ENCODE measurements around the gene ONECUT3. TPM values are rescaled to one million over a fixed set of nuclear protein-coding genes. Genes with fewer than 3 reads are reported as not detected.

The ONECUT3 gene
- total RNA-seq, 1 donor from 2014 or later: 0.09 TPM

- Histone ChIP-seq H3K4me1 (no peaks in the 10 kb centered on the region), H3K4me3 (no peak overlapping the region), H2AFZ (replicated peaks) (no peak overlapping the region), H3K27ac (no peak overlapping the region), H3K4me2 (no peak overlapping the region), H3F3A (ENCODE audit: low read depth) (no peaks in the 10 kb centered on the region), H3K36me3 (no peaks in the 10 kb centered on the region), H3K27me3 (peaks cover 100% of the 10 kb centered on the region), H3K79me2 (ENCODE audit: low read depth) (no peaks in the 10 kb centered on the region), H4K20me1 (ENCODE audit: low read depth) (peaks cover 47% of the 10 kb centered on the region), H3K9ac (no peak overlapping the region), H3K9me3 (ENCODE audit: low read depth) (no peaks in the 10 kb centered on the region)
- Mint-ChIP-seq H3K36me3 (no peaks in the 10 kb centered on the region), H3K27ac (no peak overlapping the region), H3K4me1 (peaks cover 7% of the 10 kb centered on the region), H3K9me3 (no peaks in the 10 kb centered on the region), H3K27me3 (ENCODE audit: insufficient read depth, low read depth) (peaks cover 77% of the 10 kb centered on the region), H3K4me3 (peak overlapping the region; percentile 67)
- DNase-seq (ENCODE audit: low spot score): no peak
- TF ChIP-seq EZH2 (IDR thresholded peaks at IDR 0.05) (peak; percentile 80), EZH2phosphoT487 (IDR thresholded peaks at IDR 0.05) (peak; percentile 79), CTCF (IDR thresholded peaks at IDR 0.05) (no peak)
These were observed 10.6 kb downstream of the ONECUT3 start for GRCh38 chr19:1763648-1764639.

GRCh38 chr19:1764729-1765128 is 11.4 kb downstream of the ONECUT3 start:
- Mint-ChIP-seq H3K9me3 (no peaks in the 10 kb centered on the region), H3K4me3 (peak overlapping the region; percentile 46), H3K4me1 (peaks cover 7% of the 10 kb centered on the region), H3K27ac (no peak overlapping the region), H3K27me3 (ENCODE audit: insufficient read depth, low read depth) (peaks cover 79% of the 10 kb centered on the region), H3K36me3 (no peaks in the 10 kb centered on the region)
- no peak overlapping the region for H3K4me3 ChIP-seq
- H3F3A ChIP-seq (ENCODE audit: low read depth): no peaks in the 10 kb centered on the region
- H2AFZ ChIP-seq (replicated peaks): no peak overlapping the region
- peaks cover 41% of the 10 kb centered on the region for H4K20me1 ChIP-seq (ENCODE audit: low read depth)
- no peak for TF ChIP-seq EZH2 (IDR thresholded peaks at IDR 0.05)
- no peak for TF ChIP-seq EZH2phosphoT487 (IDR thresholded peaks at IDR 0.05)
- no peak for TF ChIP-seq CTCF (IDR thresholded peaks at IDR 0.05)
- H3K9me3 ChIP-seq (ENCODE audit: low read depth): no peaks in the 10 kb centered on the region
- no peak for DNase-seq (ENCODE audit: low spot score)
- H3K4me1 ChIP-seq: no peaks in the 10 kb centered on the region
- H3K36me3 ChIP-seq: no peaks in the 10 kb centered on the region
- no peak overlapping the region for H3K4me2 ChIP-seq
- no peaks in the 10 kb centered on the region for H3K79me2 ChIP-seq (ENCODE audit: low read depth)
- no peak overlapping the region for H3K27ac ChIP-seq
- H3K27me3 ChIP-seq: peaks cover 100% of the 10 kb centered on the region
- H3K9ac ChIP-seq: no peak overlapping the region

- TF ChIP-seq EZH2 (IDR thresholded peaks at IDR 0.05) (peak; percentile 95), CTCF (IDR thresholded peaks at IDR 0.05) (no peak), EZH2phosphoT487 (IDR thresholded peaks at IDR 0.05) (peak; percentile 89)
- Mint-ChIP-seq H3K36me3 (no peaks in the 10 kb centered on the region), H3K4me1 (peaks cover 7% of the 10 kb centered on the region), H3K9me3 (peaks cover 4% of the 10 kb centered on the region), H3K27me3 (ENCODE audit: insufficient read depth, low read depth) (peaks cover 76% of the 10 kb centered on the region), H3K4me3 (peak overlapping the region; percentile 46), H3K27ac (no peak overlapping the region)
- Histone ChIP-seq H3K4me3 (no peak overlapping the region), H4K20me1 (ENCODE audit: low read depth) (peaks cover 34% of the 10 kb centered on the region), H3K27me3 (peaks cover 100% of the 10 kb centered on the region), H3K79me2 (ENCODE audit: low read depth) (no peaks in the 10 kb centered on the region), H3K27ac (no peak overlapping the region), H3F3A (ENCODE audit: low read depth) (no peaks in the 10 kb centered on the region), H3K36me3 (no peaks in the 10 kb centered on the region), H3K4me1 (no peaks in the 10 kb centered on the region), H3K9me3 (ENCODE audit: low read depth) (no peaks in the 10 kb centered on the region), H3K9ac (no peak overlapping the region), H3K4me2 (no peak overlapping the region), H2AFZ (replicated peaks) (no peak overlapping the region)
- no peak for DNase-seq (ENCODE audit: low spot score)
These were observed 12.1 kb downstream of the ONECUT3 start for GRCh38 chr19:1765232-1765903.
